Measurements from ENCODE around the gene YAP1.
"Not testable (repeated sequence)": the region's sequence is repeated elsewhere in the genome, so short reads cannot be mapped to it uniquely, and the experiment has no call there.

YAP1 gene

GRCh38 chr11:102244681-102245409 is 134.6 kb downstream of the YAP1 start:
- DNase-seq = peak; percentile 75

- DNase-seq = no peak
Observed at GRCh38 chr11:102251423-102251822, 141.2 kb downstream of the YAP1 start.

DNA sequence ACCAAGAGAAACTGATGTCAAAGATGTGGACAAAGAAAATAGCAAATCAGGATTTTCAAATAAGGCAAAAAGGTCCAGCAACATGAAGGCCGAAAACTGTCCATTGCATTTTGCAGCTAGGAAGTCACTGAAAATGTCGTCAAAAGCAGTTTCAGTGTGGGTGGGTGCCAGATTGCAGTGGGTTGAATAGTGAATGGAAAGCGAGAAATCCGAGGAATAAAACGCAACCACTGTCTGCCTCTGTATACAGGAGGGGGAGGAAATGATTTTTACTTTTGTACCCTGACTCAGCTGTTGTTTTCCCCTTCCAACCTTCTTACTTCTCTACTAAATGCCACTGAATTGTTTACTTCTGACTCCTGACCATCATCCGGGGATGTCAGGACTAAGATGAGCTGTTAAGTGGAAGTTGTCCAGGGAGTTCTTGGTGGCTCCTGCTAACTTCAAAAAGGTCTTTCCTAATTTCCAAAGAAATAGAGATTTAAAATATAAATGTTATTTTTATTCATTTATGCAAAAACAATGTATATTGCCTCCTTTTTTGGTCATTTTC is 142.2 kb downstream of the YAP1 start:
- peak; percentile 33 for DNase-seq

GRCh38 chr11:102253020-102253715 is 142.9 kb downstream of the YAP1 start:
- DNase-seq = no peak

GRCh38 chr11:102254047-102254446 is 143.8 kb downstream of the YAP1 start:
- no peak for DNase-seq

GRCh38 chr11:102256251-102256650 is 146.0 kb downstream of the YAP1 start:
- peak; percentile 71 for DNase-seq

DNA sequence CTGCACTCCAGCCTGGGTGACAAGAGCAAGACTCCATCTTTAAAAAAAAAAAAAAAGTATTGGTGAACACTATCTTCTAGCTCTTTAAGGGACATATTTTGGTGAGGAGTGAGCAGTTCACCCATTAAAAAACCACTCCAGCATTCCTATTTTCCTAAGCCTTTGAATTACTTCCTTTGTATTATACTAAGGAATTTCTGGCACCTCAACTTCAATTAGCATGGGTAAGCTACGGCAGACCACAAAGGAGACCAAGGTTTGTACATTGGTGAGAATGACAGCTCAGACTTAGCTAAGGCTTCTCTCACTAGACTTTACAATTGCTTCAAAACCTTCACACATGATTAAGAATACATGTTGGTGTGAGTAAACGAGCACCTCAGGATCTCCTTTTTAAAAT is 150.0 kb downstream of the YAP1 start:
- DNase-seq = peak; percentile 56

DNA sequence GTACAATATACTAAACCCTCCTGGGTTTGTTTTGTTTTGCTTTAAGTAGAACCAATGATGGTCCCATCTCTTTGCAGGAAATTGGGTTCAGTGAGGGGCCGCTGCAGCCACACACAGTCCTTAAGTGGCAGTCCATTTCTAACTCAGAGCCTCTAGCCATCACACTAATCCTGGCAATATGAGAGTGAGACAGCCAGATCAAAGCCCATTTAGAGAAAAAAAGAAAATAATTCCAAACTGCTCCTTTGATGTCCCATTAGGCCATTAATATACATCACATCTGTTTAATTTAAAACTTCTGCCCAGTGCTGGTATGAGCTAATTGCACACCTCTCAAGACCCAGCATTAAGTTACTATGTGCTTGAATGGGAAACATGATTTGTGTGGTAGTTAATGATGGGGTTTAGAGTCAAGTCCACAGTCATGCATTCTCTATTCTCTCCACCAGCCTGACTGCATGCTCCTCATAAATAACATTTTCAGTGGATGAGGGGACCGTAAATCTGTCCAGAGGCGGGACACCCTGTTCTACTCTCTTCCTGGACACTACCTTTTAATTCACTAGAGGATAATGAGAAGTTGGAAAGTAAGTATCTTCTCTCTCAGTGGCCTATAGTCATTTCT is 153.2 kb downstream of the YAP1 start:
- DNase-seq = no peak

DNA sequence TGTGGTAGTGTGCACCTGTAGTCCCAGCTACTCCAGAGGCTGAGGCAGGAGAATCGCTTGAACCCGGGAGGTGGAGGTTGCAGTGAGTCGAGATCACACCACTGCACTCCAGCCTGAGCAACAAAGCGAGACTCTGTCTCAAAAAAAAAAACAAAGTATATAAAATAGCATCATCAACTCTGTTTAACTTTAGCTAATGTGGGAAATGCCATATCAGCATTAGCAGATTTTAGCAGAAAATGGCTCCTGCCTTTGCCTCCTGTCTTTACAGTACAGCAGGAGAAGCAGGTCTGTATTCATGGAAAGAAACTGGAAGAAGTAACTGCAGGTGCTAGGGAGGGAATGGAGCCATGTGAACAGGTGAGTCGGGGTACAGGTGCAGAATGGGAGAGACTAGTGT is 154.5 kb downstream of the YAP1 start:
- not testable (repeated sequence) for DNase-seq

GRCh38 chr11:102266099-102266498 is 155.9 kb downstream of the YAP1 start:
- peak; percentile 64 for DNase-seq

DNA sequence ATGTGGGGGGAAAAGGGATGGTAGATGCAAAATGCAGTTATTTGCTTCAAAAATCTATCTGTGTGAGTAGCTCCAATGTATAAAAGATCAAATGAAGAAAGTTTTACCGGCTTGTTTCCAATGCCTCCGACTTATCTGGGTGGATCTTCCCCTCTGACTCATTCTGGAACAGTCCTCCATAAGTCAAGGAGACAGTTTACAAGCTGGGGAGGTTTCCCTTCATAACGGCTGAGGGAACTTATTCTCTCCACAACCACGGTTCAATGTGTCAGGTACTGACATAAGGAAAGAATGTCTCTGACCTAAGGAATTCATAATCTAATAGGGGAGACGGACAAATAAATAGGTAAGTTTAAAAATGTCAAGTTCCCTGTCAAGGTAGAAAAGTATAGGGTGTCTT is 157.4 kb downstream of the YAP1 start:
- DNase-seq = peak; percentile 76

GRCh38 chr11:102268083-102268984 is 158.1 kb downstream of the YAP1 start:
- peak; percentile 54 for DNase-seq

GRCh38 chr11:102268985-102269470 is 158.8 kb downstream of the YAP1 start:
- DNase-seq = no peak

GRCh38 chr11:102269927-102270326 is 159.7 kb downstream of the YAP1 start:
- DNase-seq = peak; percentile 81

DNA sequence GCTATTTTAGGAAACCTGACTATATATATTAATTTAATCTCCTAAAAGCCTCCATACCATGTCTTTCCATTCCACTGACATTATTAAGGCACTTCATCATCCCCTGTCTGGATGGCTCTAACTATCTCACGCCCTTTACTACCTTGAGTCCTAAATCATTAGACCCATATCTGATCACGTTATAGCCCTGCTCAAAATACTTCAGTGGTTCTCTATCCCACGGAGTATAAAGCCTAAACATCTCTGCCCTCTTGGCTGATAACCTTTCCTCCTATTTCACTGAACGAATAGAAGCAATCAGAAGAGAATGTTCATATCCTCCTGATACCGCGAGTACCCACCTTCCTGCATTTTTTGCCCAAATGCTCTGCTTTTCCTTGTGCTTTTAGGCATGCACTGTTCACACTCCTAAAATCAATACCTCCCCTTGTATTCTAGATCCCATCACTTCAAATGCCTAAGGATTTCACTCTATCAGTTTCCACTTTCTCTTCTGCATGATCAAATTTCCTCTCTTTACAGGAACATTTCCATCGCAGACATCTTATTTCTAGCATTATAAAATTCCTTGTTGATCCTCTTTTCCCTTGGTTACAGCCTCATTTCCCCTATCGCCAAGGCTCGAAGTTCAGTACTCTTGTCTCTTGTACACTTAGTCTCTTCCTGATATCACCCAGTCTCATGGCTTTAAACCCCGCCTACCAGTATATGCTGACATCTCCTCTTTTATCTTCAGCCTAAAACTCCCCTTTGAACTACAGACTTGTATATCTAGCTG is 162.0 kb downstream of the YAP1 start:
- no peak for DNase-seq

- no peak for DNase-seq
Observed at GRCh38 chr11:102274628-102275027, 164.4 kb downstream of the YAP1 start.

GRCh38 chr11:102276362-102276761 is 166.1 kb downstream of the YAP1 start:
- DNase-seq = peak; percentile 46

GRCh38 chr11:102276783-102277182 is 166.5 kb downstream of the YAP1 start:
- peak; percentile 77 for DNase-seq

- DNase-seq = peak; percentile 79
Observed at GRCh38 chr11:102279641-102280170, 169.5 kb downstream of the YAP1 start.

GRCh38 chr11:102280245-102280833 is 170.1 kb downstream of the YAP1 start:
- DNase-seq = no peak
